Progenitor cell of endocrine pancreas (in vitro differentiated cells): ENCODE data around the gene HBG2. TPM values are rescaled to one million over a fixed set of nuclear protein-coding genes. Genes with fewer than 3 reads are reported as not detected.

Experiments
- DNase-seq: peaks from one replicate; pipeline ENCODE4 v3.0.0; 2021; ENCODE audit warnings: low spot score; ENCODE audit not compliant: unreplicated experiment
- H3K27ac Mint-ChIP-seq: 2 replicates; pipeline ENCODE4 v1.8.0; 2021; ENCODE audit warnings: mild to moderate bottlenecking, moderate library complexity, mixed read lengths
- H3K27me3 Mint-ChIP-seq: 2 replicates; pipeline ENCODE4 v1.8.0; 2021; ENCODE audit warnings: mixed read lengths
- H3K36me3 Mint-ChIP-seq: 2 replicates; pipeline ENCODE4 v1.8.0; 2022; ENCODE audit warnings: mixed read lengths; ENCODE audit not compliant: insufficient read depth
- H3K4me1 Mint-ChIP-seq: 2 replicates; pipeline ENCODE4 v1.8.0; 2021; ENCODE audit warnings: low read depth, mixed read lengths
- H3K4me3 Mint-ChIP-seq: 2 replicates; pipeline ENCODE4 v1.8.0; 2021; ENCODE audit warnings: low read depth, mild to moderate bottlenecking, moderate library complexity, mixed read lengths
- H3K9me3 Mint-ChIP-seq: 2 replicates; pipeline ENCODE4 v1.8.0; 2021; ENCODE audit warnings: low read depth, mixed read lengths
- CTCF ChIP-seq: fragments of 200-600 bp; sonication (generic); IDR thresholded peaks from one replicate; pipeline ENCODE4 v1.5.0; 2021; ENCODE audit warnings: antibody characterized with exemption, mild to moderate bottlenecking; ENCODE audit not compliant: unreplicated experiment
- total RNA-seq: library from RNA; stranded (reverse); gene quantifications from 2 replicates; pipeline ENCODE4 v1.2.1, GENCODE V29; 2021

The HBG2 gene
- total RNA-seq, 1 donor from 2014 or later, result not detected

DNA sequence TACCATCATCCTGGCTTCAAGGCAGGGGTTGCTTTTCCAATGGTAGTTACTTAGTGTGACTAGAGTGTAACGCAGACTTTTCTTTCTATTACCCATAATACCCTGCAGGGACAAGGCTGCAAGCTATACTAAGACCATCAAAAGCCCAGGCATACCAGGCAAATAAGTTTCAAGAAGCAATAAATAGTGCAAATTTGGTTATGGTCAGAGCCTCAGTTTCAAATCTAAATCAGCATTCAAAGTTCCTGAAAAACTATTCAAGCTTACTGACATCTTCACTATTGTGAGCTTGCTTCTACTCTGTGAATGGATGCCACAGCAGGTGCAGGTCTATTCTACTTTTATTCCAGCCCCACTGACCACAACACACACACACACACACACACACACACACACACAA, 25.2 kb downstream of the HBG2 start:
- TF ChIP-seq CTCF, result no peak
- no peak for DNase-seq
- no peaks in the 10 kb centered on the region for H3K4me1 Mint-ChIP-seq
- no peaks in the 10 kb centered on the region for H3K9me3 Mint-ChIP-seq
- no peak overlapping the region for H3K27ac Mint-ChIP-seq
- no peak overlapping the region for H3K4me3 Mint-ChIP-seq
- H3K36me3 Mint-ChIP-seq, result no peaks in the 10 kb centered on the region
- no peaks in the 10 kb centered on the region for H3K27me3 Mint-ChIP-seq

- H3K4me1 Mint-ChIP-seq, result no peaks in the 10 kb centered on the region
- H3K27me3 Mint-ChIP-seq, result no peaks in the 10 kb centered on the region
- H3K27ac Mint-ChIP-seq, result no peak overlapping the region
- no peak for TF ChIP-seq CTCF
- no peak for DNase-seq
- no peak overlapping the region for H3K4me3 Mint-ChIP-seq
- no peaks in the 10 kb centered on the region for H3K36me3 Mint-ChIP-seq
- no peaks in the 10 kb centered on the region for H3K9me3 Mint-ChIP-seq
These were observed 26.5 kb downstream of the HBG2 start for GRCh38 chr11:5228124-5228523.

GRCh38 chr11:5227681-5228080, 26.9 kb downstream of the HBG2 start:
- TF ChIP-seq CTCF, result no peak
- Mint-ChIP-seq H3K4me1 (no peaks in the 10 kb centered on the region), H3K4me3 (no peak overlapping the region)

GRCh38 chr11:5226732-5227310, 27.8 kb downstream of the HBG2 start, which contains the start of gene HBB:
TSS of gene HBB (minus strand) at chr11:5227071. CDS start at chr11:5227021, 50 bp downstream.
- no peak for DNase-seq
- no peak within 1 kb of the TSS for H3K4me3 Mint-ChIP-seq
- H3K27me3 Mint-ChIP-seq, result no peaks in the 10 kb centered on the region
- no peaks in the 10 kb centered on the region for H3K4me1 Mint-ChIP-seq
- H3K9me3 Mint-ChIP-seq, result no peaks in the 10 kb centered on the region
- no peaks in the 10 kb centered on the region for H3K36me3 Mint-ChIP-seq
- TF ChIP-seq CTCF, result no peak
- H3K27ac Mint-ChIP-seq, result no peak within 1 kb of the TSS

More at GRCh38 chr11:5227681-5228080, 26.9 kb downstream of the HBG2 start:
- Mint-ChIP-seq H3K27me3 (no peaks in the 10 kb centered on the region), H3K27ac (no peak overlapping the region), H3K36me3 (no peaks in the 10 kb centered on the region), H3K9me3 (no peaks in the 10 kb centered on the region)
- no peak for DNase-seq

DNA sequence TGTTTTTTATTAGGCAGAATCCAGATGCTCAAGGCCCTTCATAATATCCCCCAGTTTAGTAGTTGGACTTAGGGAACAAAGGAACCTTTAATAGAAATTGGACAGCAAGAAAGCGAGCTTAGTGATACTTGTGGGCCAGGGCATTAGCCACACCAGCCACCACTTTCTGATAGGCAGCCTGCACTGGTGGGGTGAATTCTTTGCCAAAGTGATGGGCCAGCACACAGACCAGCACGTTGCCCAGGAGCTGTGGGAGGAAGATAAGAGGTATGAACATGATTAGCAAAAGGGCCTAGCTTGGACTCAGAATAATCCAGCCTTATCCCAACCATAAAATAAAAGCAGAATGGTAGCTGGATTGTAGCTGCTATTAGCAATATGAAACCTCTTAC, 29.1 kb downstream of the HBG2 start:
- H3K27ac Mint-ChIP-seq, result no peak overlapping the region
- no peaks in the 10 kb centered on the region for H3K36me3 Mint-ChIP-seq
- no peak overlapping the region for H3K4me3 Mint-ChIP-seq
- peaks cover 3% of the 10 kb centered on the region for H3K9me3 Mint-ChIP-seq
- no peaks in the 10 kb centered on the region for H3K27me3 Mint-ChIP-seq
- no peaks in the 10 kb centered on the region for H3K4me1 Mint-ChIP-seq
- DNase-seq, result no peak
- TF ChIP-seq CTCF, result no peak
